HG03039 (cell line): ENCODE measurements around the gene GLB1L3.

Experiments used
- ATAC-seq: cut with Tn5 transposase; IDR thresholded peaks from one replicate; pipeline ENCODE4 v1.9.1; 2021; ENCODE audit warnings: mild to moderate bottlenecking, moderate library complexity; ENCODE audit not compliant: unreplicated experiment

GLB1L3 gene

GRCh38 chr11:134275534-134276395 is at the start of gene GLB1L3:
Gene GLB1L3, plus strand, starts transcription at chr11:134276379. Its CDS starts 362 bp downstream, at chr11:134276741.
- ATAC-seq = peak; percentile 62

GRCh38 chr11:134226806-134227325 is 49.3 kb upstream of the GLB1L3 start:
- ATAC-seq = no peak

- peak; percentile 41 for ATAC-seq
These were observed 47.6 kb upstream of the GLB1L3 start for GRCh38 chr11:134228625-134229024.

- ATAC-seq = no peak
These were observed 46.9 kb upstream of the GLB1L3 start for GRCh38 chr11:134229126-134229790.

GRCh38 chr11:134230339-134230738 is 45.8 kb upstream of the GLB1L3 start:
- no peak for ATAC-seq

GRCh38 chr11:134231958-134232659 is 44.1 kb upstream of the GLB1L3 start:
- ATAC-seq = no peak

GRCh38 chr11:134233729-134234179 is 42.4 kb upstream of the GLB1L3 start:
- ATAC-seq = no peak

GRCh38 chr11:134235399-134235798 is 40.8 kb upstream of the GLB1L3 start:
- no peak for ATAC-seq

GRCh38 chr11:134236834-134237556 is 39.2 kb upstream of the GLB1L3 start:
- no peak for ATAC-seq

- no peak for ATAC-seq
These were observed 38.6 kb upstream of the GLB1L3 start for GRCh38 chr11:134237557-134237922.

GRCh38 chr11:134238956-134239355 is 37.2 kb upstream of the GLB1L3 start:
- no peak for ATAC-seq

GRCh38 chr11:134240592-134240991 is 35.6 kb upstream of the GLB1L3 start:
- ATAC-seq = no peak

- ATAC-seq = no peak
These were observed 33.8 kb upstream of the GLB1L3 start for GRCh38 chr11:134242376-134242775.

GRCh38 chr11:134243913-134244312 is 32.3 kb upstream of the GLB1L3 start:
- ATAC-seq = no peak

GRCh38 chr11:134244593-134244992 is 31.6 kb upstream of the GLB1L3 start:
- no peak for ATAC-seq

- ATAC-seq = no peak
These were observed 30.7 kb upstream of the GLB1L3 start for GRCh38 chr11:134245434-134245833.

GRCh38 chr11:134246100-134246499 is 30.1 kb upstream of the GLB1L3 start:
- no peak for ATAC-seq

- ATAC-seq = no peak
These were observed 29.5 kb upstream of the GLB1L3 start for GRCh38 chr11:134246678-134247077.

- ATAC-seq = no peak
These were observed 27.2 kb upstream of the GLB1L3 start for GRCh38 chr11:134248910-134249480.

GRCh38 chr11:134250246-134250645 is 25.9 kb upstream of the GLB1L3 start:
- ATAC-seq = no peak
